K562 (cell line): ENCODE measurements around the gene SCO1. TPM values are rescaled to one million over a fixed set of nuclear protein-coding genes. Genes with fewer than 3 reads are reported as not detected.

Experiments used
- ASH1L ChIP-seq: fragments of 450-650 bp; IDR thresholded peaks from 2 replicates; pipeline ENCODE4 v1.6.1; 2018; ENCODE audit warnings: borderline replicate concordance, mild to moderate bottlenecking, low read depth; ENCODE audit not compliant: partially characterized antibody
- POU5F1 ChIP-seq: fragments of 150-350 bp; IDR thresholded peaks from 2 replicates; pipeline ENCODE4 v1.6.1; 2014; ENCODE audit warnings: borderline replicate concordance, low read length, low read depth, mild to moderate bottlenecking; ENCODE audit not compliant: partially characterized antibody
- SMAD3 ChIP-seq: fragments of 450-650 bp; formaldehyde crosslinking; conservative IDR thresholded peaks from 2 replicates; pipeline ENCODE4 v1.4.0; 2020; ENCODE audit warnings: mild to moderate bottlenecking
- ZFP30 ChIP-seq: fragments of 250-450 bp; sonication (Bioruptor Pico); IDR thresholded peaks from 2 replicates; pipeline ENCODE4 v1.8.0; 2022; ENCODE audit warnings: moderate library complexity, mild to moderate bottlenecking, inconsistent platforms, borderline replicate concordance
- ZNF384 ChIP-seq: IDR thresholded peaks from 2 replicates; pipeline ENCODE4 v1.6.1; 2012; ENCODE audit warnings: low read depth, low read length, improper control_type of control experiment
- ZNF766 ChIP-seq: fragments of 200-800 bp; sonication (Bioruptor generic); conservative IDR thresholded peaks from 2 replicates; pipeline ENCODE4 v1.6.1; 2016; ENCODE audit warnings: missing genetic modification characterization, missing compliant biosample characterization
- polyA plus RNA-seq, 8 experiments: library from polyadenylated mRNA; depleted of rRNA in 4 of 8; stranded (reverse) in 5 of 8; unstranded in 3 of 8; fragments of >200 nt; fragmentation: Nextera tagmentation in 2 of 8; fragmentation: Illumina TruSeq in 1 of 8; extraction: Ambion mirVana in 2 of 8; extraction: Trizol in 1 of 8; gene quantifications; 2 replicates each; pipeline versions ENCODE4 v1.2.1 to v1.2.3, GENCODE V29; 2011 to 2014; ENCODE audit warnings: inconsistent platforms in 1 of 8, missing spikeins in 1 of 8
- total RNA-seq, 7 experiments: library from RNA; depleted of rRNA in 6 of 7; stranded (reverse); fragments of >200 nt in 6 of 7; fragmentation: Illumina TruSeq in 2 of 7; extraction: Trizol in 2 of 7; gene quantifications; 2 replicates each; pipeline versions ENCODE4 v1.2.1 to v1.2.3, GENCODE V29; 2011 to 2021; ENCODE audit warnings: low replicate concordance in 1 of 7
- TF ChIP-seq, protein P1 (sequence below): fragments of 450-650 bp; IDR thresholded peaks from 2 replicates; pipeline ENCODE4 v1.6.1; 2018; ENCODE audit not compliant: partially characterized antibody
- TF ChIP-seq, protein P2 (sequence below): fragments of 450-650 bp; formaldehyde crosslinking; IDR thresholded peaks from 2 replicates; pipeline ENCODE4 v1.4.0; 2022; ENCODE audit warnings: missing genetic modification characterization
- TF ChIP-seq, protein P3 (sequence below): sonication (generic); formaldehyde crosslinking; IDR thresholded peaks from 2 replicates; pipeline ENCODE4 v1.8.0; 2022; ENCODE audit warnings: mild to moderate bottlenecking, missing genetic modification reagents, borderline replicate concordance

Gene SCO1
- total and polyA plus RNA-seq, 9 of the 15 experiments (the other 6 are each of a cell fraction or from before 2014, with no cell fraction given), result 7.1 to 40.9 (median 22.1) TPM

DNA sequence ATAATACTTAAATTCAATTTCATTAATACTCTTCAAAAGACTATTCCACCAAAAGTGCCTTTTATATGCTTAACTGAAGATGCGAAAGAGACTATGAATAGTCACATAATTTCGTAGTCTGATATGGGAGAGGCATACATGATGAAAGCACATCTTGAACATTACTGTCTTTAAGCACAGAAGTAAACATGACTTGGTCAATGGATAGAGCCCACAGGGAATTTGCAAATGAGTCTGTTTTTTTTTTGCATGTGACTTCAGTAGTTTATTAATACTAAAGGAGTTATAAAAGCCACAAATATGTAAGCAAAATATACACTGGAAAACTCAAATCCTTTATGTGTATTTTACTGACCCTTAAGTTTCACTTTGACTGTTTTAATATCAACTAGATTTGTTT is 16.0 kb upstream of the SCO1 start (continued):
- TF ChIP-seq, protein P1, sequence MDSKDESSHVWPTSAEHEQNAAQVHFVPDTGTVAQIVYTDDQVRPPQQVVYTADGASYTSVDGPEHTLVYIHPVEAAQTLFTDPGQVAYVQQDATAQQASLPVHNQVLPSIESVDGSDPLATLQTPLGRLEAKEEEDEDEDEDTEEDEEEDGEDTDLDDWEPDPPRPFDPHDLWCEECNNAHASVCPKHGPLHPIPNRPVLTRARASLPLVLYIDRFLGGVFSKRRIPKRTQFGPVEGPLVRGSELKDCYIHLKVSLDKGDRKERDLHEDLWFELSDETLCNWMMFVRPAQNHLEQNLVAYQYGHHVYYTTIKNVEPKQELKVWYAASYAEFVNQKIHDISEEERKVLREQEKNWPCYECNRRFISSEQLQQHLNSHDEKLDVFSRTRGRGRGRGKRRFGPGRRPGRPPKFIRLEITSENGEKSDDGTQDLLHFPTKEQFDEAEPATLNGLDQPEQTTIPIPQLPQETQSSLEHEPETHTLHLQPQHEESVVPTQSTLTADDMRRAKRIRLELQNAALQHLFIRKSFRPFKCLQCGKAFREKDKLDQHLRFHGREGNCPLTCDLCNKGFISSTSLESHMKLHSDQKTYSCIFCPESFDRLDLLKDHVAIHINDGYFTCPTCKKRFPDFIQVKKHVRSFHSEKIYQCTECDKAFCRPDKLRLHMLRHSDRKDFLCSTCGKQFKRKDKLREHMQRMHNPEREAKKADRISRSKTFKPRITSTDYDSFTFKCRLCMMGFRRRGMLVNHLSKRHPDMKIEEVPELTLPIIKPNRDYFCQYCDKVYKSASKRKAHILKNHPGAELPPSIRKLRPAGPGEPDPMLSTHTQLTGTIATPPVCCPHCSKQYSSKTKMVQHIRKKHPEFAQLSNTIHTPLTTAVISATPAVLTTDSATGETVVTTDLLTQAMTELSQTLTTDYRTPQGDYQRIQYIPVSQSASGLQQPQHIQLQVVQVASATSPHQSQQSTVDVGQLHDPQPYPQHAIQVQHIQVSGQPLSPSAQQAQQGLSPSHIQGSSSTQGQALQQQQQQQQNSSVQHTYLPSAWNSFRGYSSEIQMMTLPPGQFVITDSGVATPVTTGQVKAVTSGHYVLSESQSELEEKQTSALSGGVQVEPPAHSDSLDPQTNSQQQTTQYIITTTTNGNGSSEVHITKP, result no peak
- TF ChIP-seq SMAD3 (CRISPR knock-in tag), result no peak
- TF ChIP-seq, protein P2, sequence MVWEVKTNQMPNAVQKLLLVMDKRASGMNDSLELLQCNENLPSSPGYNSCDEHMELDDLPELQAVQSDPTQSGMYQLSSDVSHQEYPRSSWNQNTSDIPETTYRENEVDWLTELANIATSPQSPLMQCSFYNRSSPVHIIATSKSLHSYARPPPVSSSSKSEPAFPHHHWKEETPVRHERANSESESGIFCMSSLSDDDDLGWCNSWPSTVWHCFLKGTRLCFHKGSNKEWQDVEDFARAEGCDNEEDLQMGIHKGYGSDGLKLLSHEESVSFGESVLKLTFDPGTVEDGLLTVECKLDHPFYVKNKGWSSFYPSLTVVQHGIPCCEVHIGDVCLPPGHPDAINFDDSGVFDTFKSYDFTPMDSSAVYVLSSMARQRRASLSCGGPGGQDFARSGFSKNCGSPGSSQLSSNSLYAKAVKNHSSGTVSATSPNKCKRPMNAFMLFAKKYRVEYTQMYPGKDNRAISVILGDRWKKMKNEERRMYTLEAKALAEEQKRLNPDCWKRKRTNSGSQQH (CRISPR knock-in tag), result no peak
- TF ChIP-seq POU5F1, result no peak
- TF ChIP-seq ZFP30 (CRISPR knock-in tag), result no peak
- TF ChIP-seq ZNF384, result no peak
- TF ChIP-seq, protein P3, sequence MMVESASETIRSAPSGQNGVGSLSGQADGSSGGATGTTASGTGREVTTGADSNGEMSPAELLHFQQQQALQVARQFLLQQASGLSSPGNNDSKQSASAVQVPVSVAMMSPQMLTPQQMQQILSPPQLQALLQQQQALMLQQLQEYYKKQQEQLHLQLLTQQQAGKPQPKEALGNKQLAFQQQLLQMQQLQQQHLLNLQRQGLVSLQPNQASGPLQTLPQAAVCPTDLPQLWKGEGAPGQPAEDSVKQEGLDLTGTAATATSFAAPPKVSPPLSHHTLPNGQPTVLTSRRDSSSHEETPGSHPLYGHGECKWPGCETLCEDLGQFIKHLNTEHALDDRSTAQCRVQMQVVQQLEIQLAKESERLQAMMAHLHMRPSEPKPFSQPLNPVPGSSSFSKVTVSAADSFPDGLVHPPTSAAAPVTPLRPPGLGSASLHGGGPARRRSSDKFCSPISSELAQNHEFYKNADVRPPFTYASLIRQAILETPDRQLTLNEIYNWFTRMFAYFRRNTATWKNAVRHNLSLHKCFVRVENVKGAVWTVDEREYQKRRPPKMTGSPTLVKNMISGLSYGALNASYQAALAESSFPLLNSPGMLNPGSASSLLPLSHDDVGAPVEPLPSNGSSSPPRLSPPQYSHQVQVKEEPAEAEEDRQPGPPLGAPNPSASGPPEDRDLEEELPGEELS (CRISPR knock-in tag), result no peak
- no peak for TF ChIP-seq ZNF766
- no peak for TF ChIP-seq ASH1L
